GM18505 (cell line): ENCODE data around the gene PLXNA2.

Experiments used
- ATAC-seq: cut with Tn5 transposase; IDR thresholded peaks from one replicate; pipeline ENCODE4 v1.9.1; 2021; ENCODE audit not compliant: unreplicated experiment
- POLR2A ChIP-seq: IDR thresholded peaks from 4 replicates; pipeline ENCODE4 v1.6.1; 2011; ENCODE audit warnings: borderline replicate concordance; ENCODE audit not compliant: insufficient read depth, insufficient read length; ENCODE audit errors: extremely low read depth

Gene PLXNA2

GRCh38 chr1:208151728-208152598, 92.2 kb downstream of the PLXNA2 start:
- no peak for TF ChIP-seq POLR2A
- ATAC-seq: no peak

- TF ChIP-seq POLR2A: no peak
- ATAC-seq: no peak
These were observed 93.2 kb downstream of the PLXNA2 start for GRCh38 chr1:208150833-208151458.

- no peak for TF ChIP-seq POLR2A
- no peak for ATAC-seq
These were observed 94.2 kb downstream of the PLXNA2 start for GRCh38 chr1:208149776-208150514.

- no peak for ATAC-seq
- TF ChIP-seq POLR2A: no peak
These were observed 95.0 kb downstream of the PLXNA2 start for GRCh38 chr1:208149213-208149612.

- no peak for TF ChIP-seq POLR2A
- ATAC-seq: no peak
These were observed 95.8 kb downstream of the PLXNA2 start for GRCh38 chr1:208148380-208148779.

GRCh38 chr1:208146650-208147049, 97.5 kb downstream of the PLXNA2 start:
- no peak for ATAC-seq

GRCh38 chr1:208145167-208145566, 99.0 kb downstream of the PLXNA2 start:
- ATAC-seq: no peak
- TF ChIP-seq POLR2A: no peak

More at GRCh38 chr1:208146650-208147049, 97.5 kb downstream of the PLXNA2 start:
- TF ChIP-seq POLR2A: no peak

- no peak for TF ChIP-seq POLR2A
These were observed 101.4 kb downstream of the PLXNA2 start for GRCh38 chr1:208142590-208143382.

GRCh38 chr1:208141610-208142192, 102.5 kb downstream of the PLXNA2 start:
- ATAC-seq: no peak

More at GRCh38 chr1:208142590-208143382, 101.4 kb downstream of the PLXNA2 start:
- no peak for ATAC-seq

GRCh38 chr1:208139434-208140045, 104.6 kb downstream of the PLXNA2 start:
- no peak for ATAC-seq
- no peak for TF ChIP-seq POLR2A

More at GRCh38 chr1:208141610-208142192, 102.5 kb downstream of the PLXNA2 start:
- no peak for TF ChIP-seq POLR2A

- ATAC-seq: no peak
- no peak for TF ChIP-seq POLR2A
These were observed 107.0 kb downstream of the PLXNA2 start for GRCh38 chr1:208137193-208137592.
